ENCODE results near the gene POU4F1.

Gene POU4F1

DNA sequence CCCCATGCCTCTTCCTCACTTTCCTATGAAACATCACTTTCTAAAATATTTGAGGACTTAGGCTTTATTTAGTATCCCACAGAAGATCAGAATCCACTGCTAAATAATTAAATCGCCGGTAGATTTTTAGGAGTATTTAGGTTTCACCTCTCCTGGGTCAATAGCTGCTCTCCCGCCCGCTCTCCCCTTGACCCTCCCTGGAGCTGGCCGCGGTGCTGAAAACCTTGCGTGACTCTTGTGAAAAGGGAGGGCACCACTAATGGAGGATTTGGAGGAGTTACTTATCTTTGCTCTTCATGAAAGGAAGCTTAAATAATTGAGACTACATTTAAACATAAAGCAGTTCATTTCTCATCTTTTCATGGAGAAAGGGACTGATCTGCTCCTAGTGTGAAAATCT lies 14.1 kb downstream of the POU4F1 start:
- H3K4me3 ChIP-seq (ENCODE audit: low read depth, low read length), result no peak overlapping the region
- TF ChIP-seq, protein P1, sequence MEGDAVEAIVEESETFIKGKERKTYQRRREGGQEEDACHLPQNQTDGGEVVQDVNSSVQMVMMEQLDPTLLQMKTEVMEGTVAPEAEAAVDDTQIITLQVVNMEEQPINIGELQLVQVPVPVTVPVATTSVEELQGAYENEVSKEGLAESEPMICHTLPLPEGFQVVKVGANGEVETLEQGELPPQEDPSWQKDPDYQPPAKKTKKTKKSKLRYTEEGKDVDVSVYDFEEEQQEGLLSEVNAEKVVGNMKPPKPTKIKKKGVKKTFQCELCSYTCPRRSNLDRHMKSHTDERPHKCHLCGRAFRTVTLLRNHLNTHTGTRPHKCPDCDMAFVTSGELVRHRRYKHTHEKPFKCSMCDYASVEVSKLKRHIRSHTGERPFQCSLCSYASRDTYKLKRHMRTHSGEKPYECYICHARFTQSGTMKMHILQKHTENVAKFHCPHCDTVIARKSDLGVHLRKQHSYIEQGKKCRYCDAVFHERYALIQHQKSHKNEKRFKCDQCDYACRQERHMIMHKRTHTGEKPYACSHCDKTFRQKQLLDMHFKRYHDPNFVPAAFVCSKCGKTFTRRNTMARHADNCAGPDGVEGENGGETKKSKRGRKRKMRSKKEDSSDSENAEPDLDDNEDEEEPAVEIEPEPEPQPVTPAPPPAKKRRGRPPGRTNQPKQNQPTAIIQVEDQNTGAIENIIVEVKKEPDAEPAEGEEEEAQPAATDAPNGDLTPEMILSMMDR (conservative IDR thresholded peaks at IDR 0.05; ENCODE audit: low read depth, low read length), result no peak
- DNase-seq (ENCODE audit: low read depth), result no peak

DNA sequence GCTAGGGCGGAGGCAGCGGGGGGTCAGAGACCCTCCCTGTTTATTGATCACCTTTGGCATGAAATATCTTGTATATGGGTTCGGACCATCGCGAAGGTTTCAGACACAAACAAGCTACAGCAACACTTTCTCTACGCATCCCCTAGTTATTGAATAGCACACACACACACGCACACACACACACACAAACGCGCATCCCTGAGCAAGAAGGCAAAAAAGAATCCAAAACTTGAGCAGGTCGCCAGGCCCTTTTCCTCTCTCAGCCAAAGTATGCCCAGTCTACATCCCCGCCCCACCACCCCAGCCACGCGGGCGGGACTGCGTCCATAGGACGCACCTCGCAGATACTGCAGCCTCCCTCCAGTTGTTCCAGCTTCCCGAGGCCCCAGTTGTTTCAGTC lies 16.0 kb downstream of the POU4F1 start:
- H3K4me3 ChIP-seq (ENCODE audit: low read depth, low read length), result no peak overlapping the region
- TF ChIP-seq, protein P1 (conservative IDR thresholded peaks at IDR 0.05; ENCODE audit: low read depth, low read length), result no peak
- no peak for DNase-seq (ENCODE audit: low read depth)

DNA sequence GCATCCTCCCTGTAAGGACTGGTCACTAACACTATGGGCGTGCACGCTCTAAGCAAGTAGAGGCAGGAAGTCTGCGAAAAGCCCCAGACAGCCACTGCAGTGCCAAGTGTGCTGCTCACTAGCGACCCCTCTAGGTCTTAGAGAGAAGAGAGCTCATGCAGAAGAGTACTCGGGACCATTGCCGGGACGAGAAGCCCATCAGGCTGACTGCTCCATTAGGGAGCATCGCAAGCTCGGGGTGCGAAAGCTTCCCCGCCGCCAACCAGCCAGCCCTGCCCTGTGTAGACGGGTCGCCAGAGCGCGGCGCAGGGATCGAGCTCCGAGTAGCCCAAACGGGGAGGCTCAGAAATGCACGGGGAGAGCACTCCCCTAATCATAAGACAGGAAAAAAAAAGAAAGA lies 16.6 kb downstream of the POU4F1 start:
- DNase-seq (ENCODE audit: low read depth), result no peak
- TF ChIP-seq, protein P1 (conservative IDR thresholded peaks at IDR 0.05; ENCODE audit: low read depth, low read length), result peak; percentile 28
- no peak overlapping the region for H3K4me3 ChIP-seq (ENCODE audit: low read depth, low read length)

DNA sequence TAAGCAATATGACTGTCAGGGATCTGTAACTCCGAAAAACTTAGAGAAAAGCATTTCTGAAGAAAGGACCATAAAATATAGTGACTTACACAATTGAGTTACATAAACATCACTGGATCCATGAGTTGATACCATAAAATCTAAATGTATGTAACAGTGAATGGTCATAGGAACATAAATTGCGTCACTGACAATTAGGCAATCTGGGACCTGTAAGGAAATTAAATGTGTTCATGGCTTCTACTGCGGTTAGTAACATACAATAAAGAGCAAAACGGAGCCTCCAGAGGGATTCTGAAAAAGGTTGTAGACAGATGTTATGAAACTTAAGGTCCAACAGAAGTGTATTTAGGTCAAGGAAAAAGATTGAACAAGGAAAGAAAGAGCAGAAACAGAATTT lies 27.1 kb downstream of the POU4F1 start:
- H3K4me3 ChIP-seq (ENCODE audit: low read depth, low read length), result no peak overlapping the region
- DNase-seq (ENCODE audit: low read depth), result no peak
- TF ChIP-seq, protein P1 (conservative IDR thresholded peaks at IDR 0.05; ENCODE audit: low read depth, low read length), result no peak

DNA sequence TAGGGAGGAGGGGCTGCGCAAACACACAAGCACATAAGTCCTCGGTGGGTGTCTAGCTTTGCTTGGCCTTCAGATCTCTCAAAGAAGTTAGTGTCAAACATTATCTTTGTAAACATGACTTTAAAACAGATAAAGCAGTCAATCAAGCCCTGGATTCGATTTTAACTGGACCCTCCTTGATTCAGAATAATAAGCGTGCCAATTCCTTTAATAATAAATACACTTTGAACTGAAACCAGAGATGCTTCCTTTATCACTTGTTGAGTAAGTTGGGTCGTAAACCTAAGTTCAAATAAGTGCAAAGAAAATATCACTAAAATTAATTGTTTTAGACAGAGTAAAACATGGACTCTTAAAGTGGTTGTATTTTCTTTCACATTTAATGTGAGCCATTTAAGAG lies 30.9 kb downstream of the POU4F1 start:
- no peak for DNase-seq (ENCODE audit: low read depth)
- TF ChIP-seq, protein P1 (conservative IDR thresholded peaks at IDR 0.05; ENCODE audit: low read depth, low read length), result no peak
- no peak overlapping the region for H3K4me3 ChIP-seq (ENCODE audit: low read depth, low read length)

DNA sequence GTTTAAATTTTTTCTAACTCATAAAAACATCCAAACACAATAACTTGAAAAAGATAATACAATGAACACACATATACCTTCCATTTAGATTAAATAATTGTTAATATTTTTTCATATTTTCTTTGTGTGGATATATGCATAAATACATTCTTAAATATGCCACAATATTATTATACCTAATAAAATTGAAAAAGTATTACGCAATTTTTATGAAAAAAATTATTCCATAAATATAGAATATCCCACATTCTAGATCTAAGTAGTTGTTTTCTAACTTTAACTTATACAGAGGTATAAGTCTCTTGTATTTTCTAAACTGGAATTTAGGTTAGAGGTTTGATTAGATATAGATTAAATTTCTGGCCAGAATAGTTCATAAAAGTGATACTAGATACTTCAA lies 34.3 kb downstream of the POU4F1 start:
- DNase-seq (ENCODE audit: low read depth), result no peak
- TF ChIP-seq, protein P1 (conservative IDR thresholded peaks at IDR 0.05; ENCODE audit: low read depth, low read length), result no peak
- H3K4me3 ChIP-seq (ENCODE audit: low read depth, low read length), result no peak overlapping the region

DNA sequence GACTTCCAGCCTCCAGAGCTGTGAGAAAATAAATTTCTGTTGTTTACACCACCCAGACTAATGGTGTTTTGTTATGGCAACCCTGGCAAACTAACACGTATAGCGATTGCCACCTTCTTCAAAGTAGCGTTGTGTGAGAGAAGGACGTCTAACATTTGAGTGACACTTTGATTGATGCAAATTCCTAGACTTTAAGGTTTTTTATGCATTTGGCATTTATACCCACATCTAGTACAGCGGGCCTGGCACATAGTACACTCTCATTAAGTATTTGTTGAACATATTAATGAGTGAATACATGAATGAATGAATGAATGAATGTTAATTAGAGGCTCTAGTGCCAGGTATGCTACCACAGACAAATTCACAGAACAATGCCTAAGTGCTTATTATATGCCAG lies 36.7 kb downstream of the POU4F1 start:
- TF ChIP-seq, protein P1 (conservative IDR thresholded peaks at IDR 0.05; ENCODE audit: low read depth, low read length), result no peak
- no peak overlapping the region for H3K4me3 ChIP-seq (ENCODE audit: low read depth, low read length)
- no peak for DNase-seq (ENCODE audit: low read depth)

All from choroid plexus epithelial cell (primary cell).